HepG2 (cell line): ENCODE results near the gene ZDHHC24. TPM values are rescaled to one million over a fixed set of nuclear protein-coding genes. Genes with fewer than 3 reads are reported as not detected.
"Not testable (repeated sequence)": the region's sequence is repeated elsewhere in the genome, so short reads cannot be mapped to it uniquely, and the experiment has no call there.

Experiments used
- ATAC-seq: fragments of 200-7000 bp; cut with Tn5 transposase; 3 replicates; pipeline ENCODE4 v1.9.1; 2020; ENCODE audit warnings: mild to moderate bottlenecking, moderate library complexity
- BruUV-seq: library from RNA; stranded (reverse); fragments of 400-500 nt; replicated peaks from 2 replicates; lab custom pipeline; 2021; lab: Mats Ljungman, UMichigan
- CTCF ChIA-PET: fragments of 300-600 bp; formaldehyde crosslinking; extraction: SDS; loops from one replicate; lab custom pipeline; 2021; ENCODE audit warnings: low total read pairs, inconsistent platforms, low intra/inter-chr PET ratio; lab: Yijun Ruan, JAX
- POLR2A ChIA-PET: fragments of 350-600 bp; sonication (Branson Sonifier 250); formaldehyde crosslinking; loops from one replicate; lab custom pipeline; 2020; ENCODE audit warnings: antibody characterized with exemption, inconsistent platforms; lab: Yijun Ruan, JAX
- DNase-seq: peaks from one replicate; pipeline ENCODE4 v3.0.0-alpha.2; 2015; ENCODE audit warnings: low spot score
- FAIRE-seq: peaks from 3 replicates; lab custom pipeline; 2011; peaks lifted over from hg19 to GRCh38; lab: Jason Lieb, UNC
- H2AFZ ChIP-seq: one replicate; pipeline ENCODE4 v1.6.1; 2011; ENCODE audit warnings: low read length, inconsistent platforms
- H3K27ac ChIP-seq: fragments of 300-600 bp; 3 replicates; pipeline ENCODE4 v1.8.0; 2011; ENCODE audit warnings: mixed run types, mild to moderate bottlenecking, mixed read lengths, low read length, inconsistent platforms; ENCODE audit not compliant: insufficient read depth; ENCODE audit errors: extremely low read length
- H3K27me3 ChIP-seq, 2 experiments: fragments of 200-600 bp in 1 of 2; 2 replicates in 1 of 2; 3 replicates in 1 of 2; pipeline versions ENCODE4 v1.6.0 to v1.8.0; 2011; ENCODE audit warnings: low read length in 2 of 2, mild to moderate bottlenecking in 2 of 2, moderate library complexity in 2 of 2, inconsistent platforms in 1 of 2; ENCODE audit not compliant: insufficient read depth in 2 of 2, control insufficient read depth in 1 of 2
- H3K36me3 ChIP-seq, 2 experiments: fragments of 200-600 bp in 1 of 2; replicated peaks in 1 of 2; 2 replicates in 1 of 2; 3 replicates in 1 of 2; pipeline versions ENCODE4 v1.5.1 to v1.8.0; 2011; ENCODE audit warnings: low read length in 2 of 2, inconsistent platforms in 1 of 2; ENCODE audit not compliant: insufficient read depth in 2 of 2, control insufficient read depth in 1 of 2
- H3K4me1 ChIP-seq: 2 replicates; pipeline ENCODE4 v1.5.1; 2012; ENCODE audit warnings: low read length, inconsistent platforms; ENCODE audit not compliant: insufficient read depth
- H3K4me2 ChIP-seq: 2 replicates; pipeline ENCODE4 v1.6.0; 2011; ENCODE audit warnings: low read depth, low read length, inconsistent platforms
- H3K4me3 ChIP-seq, 3 experiments: fragments of 200-600 bp in 1 of 3; sonication (generic), shearing (Covaris generic) in 1 of 3; replicated peaks in 1 of 3; 2 replicates each; pipeline ENCODE4 v1.5.1; 2011 to 2016; ENCODE audit warnings: low read length in 3 of 3, inconsistent platforms in 2 of 3, low read depth in 2 of 3, mild to moderate bottlenecking in 2 of 3, control low read depth in 1 of 3, mixed read lengths in 1 of 3; ENCODE audit not compliant: insufficient read depth in 1 of 3
- H3K79me2 ChIP-seq: one replicate; pipeline ENCODE4 v1.6.1; 2011; ENCODE audit warnings: low read length, inconsistent platforms; ENCODE audit not compliant: insufficient read depth
- H3K9ac ChIP-seq: 2 replicates; pipeline ENCODE4 v1.6.0; 2011; ENCODE audit warnings: mild to moderate bottlenecking, low read depth, low read length, inconsistent platforms; ENCODE audit not compliant: insufficient read depth
- H3K9me3 ChIP-seq: 2 replicates; pipeline ENCODE4 v1.5.1; 2012; ENCODE audit warnings: mild to moderate bottlenecking, low read length
- H4K20me1 ChIP-seq: 2 replicates; pipeline ENCODE4 v1.6.0; 2011; ENCODE audit warnings: inconsistent platforms, mild to moderate bottlenecking, low read length, moderate library complexity; ENCODE audit not compliant: insufficient read depth
- ZNF121 ChIP-seq: sonication (generic); formaldehyde crosslinking; IDR thresholded peaks from 2 replicates; pipeline ENCODE4 v1.5.0; 2020; ENCODE audit warnings: mild to moderate bottlenecking, missing genetic modification reagents
- ZNF562 ChIP-seq: sonication (generic); formaldehyde crosslinking; IDR thresholded peaks from 2 replicates; pipeline ENCODE4 v1.8.0; 2022; ENCODE audit warnings: missing genetic modification reagents, borderline replicate concordance
- WGBS: methylation state at CpG from one replicate; pipeline ENCODE4 v1.1.6; 2017; ENCODE audit warnings: low lambda C conversion rate; 5-methylcytosine and 5-hydroxymethylcytosine counted together
- in situ Hi-C: cut with HindIII; loops from 2 replicates; pipeline ENCODE4 v1.10.0; 2017; ENCODE audit warnings: low pct_unique_long_range_greater_than_20kb; ENCODE audit not compliant: extremely low pct_ligation_motif_present
- intact Hi-C: fragments of 100-400 bp; cut with micrococcal nuclease; formaldehyde crosslinking; loops from one replicate; pipeline ENCODE4 v1.10.0; 2022; ENCODE audit not compliant: unreplicated experiment
- polyA plus RNA-seq, 8 experiments: library from polyadenylated mRNA; depleted of rRNA in 3 of 8; stranded (reverse) in 7 of 8; unstranded in 1 of 8; fragments of >200 nt; fragmentation: Illumina TruSeq in 4 of 8; extraction: Trizol in 4 of 8; gene quantifications; 2 replicates each; pipeline versions ENCODE4 v1.2.1 to v1.2.3, GENCODE V29; 2011 to 2016; ENCODE audit warnings: low read depth in 4 of 8, missing spikeins in 1 of 8, mixed read lengths in 1 of 8; ENCODE audit not compliant: insufficient read depth in 1 of 8
- total RNA-seq, 5 experiments: library from RNA; depleted of rRNA; stranded (reverse); fragments of >200 nt; fragmentation: Illumina TruSeq; extraction: Trizol; gene quantifications; 2 replicates each; pipeline ENCODE4 v1.2.3, GENCODE V29; 2016; ENCODE audit warnings: low read depth in 1 of 5

Gene ZDHHC24
- total and polyA plus RNA-seq, 2 of the 13 experiments (the other 11 are each of a cell fraction or from before 2014, with no cell fraction given) = 4.3 TPM

DNA sequence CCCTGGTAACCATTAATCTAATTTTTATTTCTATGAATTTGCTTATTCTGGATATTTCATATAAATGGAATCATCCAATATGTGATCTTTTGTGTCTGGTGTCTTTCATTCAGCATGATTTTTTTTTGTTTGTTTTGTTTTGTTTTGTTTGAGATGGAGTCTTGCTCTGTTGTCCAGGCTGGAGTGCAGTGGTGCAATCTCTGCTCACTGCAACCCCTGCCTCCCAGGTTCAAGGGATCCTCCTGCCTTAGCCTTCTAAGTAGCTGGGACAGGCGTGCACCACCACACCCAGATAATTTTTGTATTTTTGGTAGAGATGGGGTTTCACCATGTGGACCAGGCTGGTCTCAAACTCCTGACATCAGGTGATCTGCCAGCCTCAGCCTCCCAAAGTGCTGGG is 39.6 kb upstream of the ZDHHC24 start:
- H3K4me3 ChIP-seq, ATAC-seq, BruUV-seq, in situ Hi-C loops, H3K27ac ChIP-seq, CTCF ChIA-PET, FAIRE-seq, H2AFZ ChIP-seq, H3K9me3 ChIP-seq, intact Hi-C loops, H3K79me2 ChIP-seq, H3K4me2 ChIP-seq, H3K9ac ChIP-seq, H4K20me1 ChIP-seq, H3K36me3 ChIP-seq, DNase-seq, H3K27me3 ChIP-seq: not testable (repeated sequence)
- WGBS = 67% methylated on average over 1 of the region's 1 CpG
- TF ChIP-seq ZNF121 = peak; percentile 89
- POLR2A ChIA-PET = interaction anchor here (0.8 to 1.7 kb wide), 3 partner anchors 22 to 93 kb away, joined by 3 to 4 read pairs (median 4); partner anchors contain the start of gene RBM4B
- peaks cover 36% of the 10 kb centered on the region for H3K4me1 ChIP-seq

DNA sequence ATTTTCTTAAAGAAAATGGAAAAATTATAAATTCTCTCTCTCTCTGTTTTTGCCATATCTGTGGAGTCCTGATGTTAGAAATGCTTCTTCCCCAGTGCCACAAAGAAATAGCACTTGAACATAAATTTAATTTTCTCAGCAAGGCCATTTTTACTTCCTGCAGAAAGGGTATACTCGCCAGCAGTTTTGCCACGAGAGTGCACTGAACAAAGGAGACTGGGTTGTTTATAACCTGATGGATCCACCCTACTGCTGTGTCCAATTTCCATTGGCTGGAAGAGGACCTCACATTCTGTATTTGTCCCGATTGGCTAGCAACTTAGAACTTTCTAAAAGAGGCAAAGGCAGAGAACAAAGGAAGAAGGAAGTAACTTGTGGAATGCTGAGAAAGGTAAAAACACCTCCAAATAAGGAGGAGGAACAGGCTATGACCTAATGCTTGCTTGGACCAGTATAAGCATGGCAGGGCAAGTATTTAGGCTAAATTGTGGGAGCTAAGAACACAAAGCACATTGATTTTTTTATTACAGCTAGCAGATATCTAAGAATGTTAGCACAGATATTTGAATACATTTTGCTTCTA is 36.8 kb upstream of the ZDHHC24 start:
- intact Hi-C loops, H3K9ac ChIP-seq, H3K27me3 ChIP-seq, H3K9me3 ChIP-seq, H4K20me1 ChIP-seq, H3K36me3 ChIP-seq, BruUV-seq, H3K4me2 ChIP-seq, H3K27ac ChIP-seq, POLR2A ChIA-PET, ATAC-seq, H2AFZ ChIP-seq, H3K4me3 ChIP-seq, FAIRE-seq, DNase-seq, in situ Hi-C loops, H3K79me2 ChIP-seq, CTCF ChIA-PET: not testable (repeated sequence)
- peak; percentile 76; the same call in 1 of the 2 replicates for TF ChIP-seq ZNF562 (CRISPR knock-in tag)
- peaks cover 31% of the 10 kb centered on the region for H3K4me1 ChIP-seq
- WGBS = 54% methylated on average over 3 of the region's 3 CpGs
